ENCODE results near the gene SLC13A2.

SLC13A2 gene

DNA sequence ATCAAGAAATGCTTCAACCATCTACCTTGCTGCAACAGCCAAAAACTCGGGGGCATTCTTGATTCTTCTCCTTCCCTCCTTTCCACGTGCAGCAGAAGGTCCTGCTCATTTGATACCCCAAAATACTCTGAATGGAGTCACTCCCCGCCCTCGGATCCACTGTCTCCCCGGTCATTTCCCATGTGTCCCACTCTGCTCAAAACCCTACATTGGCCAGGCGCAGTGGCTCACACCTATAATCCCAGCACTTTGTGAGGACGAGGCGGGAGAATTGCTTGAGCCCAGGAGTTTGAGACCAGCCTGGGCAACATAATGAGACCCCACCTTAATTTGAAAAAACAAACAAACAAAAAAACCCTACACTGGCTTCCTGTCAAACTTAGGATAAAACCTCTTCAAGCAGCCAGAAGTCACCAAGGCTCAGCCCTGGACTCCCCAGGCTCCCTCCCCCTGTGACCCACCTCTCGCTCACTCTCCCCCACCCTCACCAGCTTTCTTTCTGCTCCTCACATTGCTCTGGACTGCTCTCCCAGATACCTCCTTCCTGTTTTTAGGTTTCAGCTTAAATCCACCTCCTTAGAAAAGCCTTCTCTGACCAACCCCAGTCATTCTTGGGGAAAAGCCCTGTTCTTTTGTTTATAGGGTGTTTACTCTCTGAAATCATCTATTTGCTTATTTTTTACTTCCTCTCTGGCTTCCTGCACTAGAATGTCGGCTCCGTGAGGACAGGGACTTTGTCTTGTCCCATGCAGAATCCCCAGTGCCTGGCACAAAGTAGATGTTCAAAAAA, 2.8 kb downstream of the SLC13A2 start:
- Histone ChIP-seq H3K4me3 (no peak overlapping the region), H3K9me3 (ENCODE audit: low read depth, low read length) (no peaks in the 10 kb centered on the region), H3K9ac (ENCODE audit: insufficient read length) (no peak overlapping the region), H3K27ac (no peak overlapping the region), H3K36me3 (ENCODE audit: insufficient read depth, low read length) (no peaks in the 10 kb centered on the region)
- no peak for DNase-seq (ENCODE audit: low read depth, low spot score)
- TF ChIP-seq FOXP2 (optimal IDR thresholded peaks at IDR 0.05; ENCODE audit: control extremely low read depth, extremely low read length, insufficient read depth) (no peak), POLR2AphosphoS5 (IDR thresholded peaks at IDR 0.05; ENCODE audit: borderline replicate concordance, low read depth, low read length) (no peak), EZH2 (IDR thresholded peaks at IDR 0.05) (no peak)

DNA sequence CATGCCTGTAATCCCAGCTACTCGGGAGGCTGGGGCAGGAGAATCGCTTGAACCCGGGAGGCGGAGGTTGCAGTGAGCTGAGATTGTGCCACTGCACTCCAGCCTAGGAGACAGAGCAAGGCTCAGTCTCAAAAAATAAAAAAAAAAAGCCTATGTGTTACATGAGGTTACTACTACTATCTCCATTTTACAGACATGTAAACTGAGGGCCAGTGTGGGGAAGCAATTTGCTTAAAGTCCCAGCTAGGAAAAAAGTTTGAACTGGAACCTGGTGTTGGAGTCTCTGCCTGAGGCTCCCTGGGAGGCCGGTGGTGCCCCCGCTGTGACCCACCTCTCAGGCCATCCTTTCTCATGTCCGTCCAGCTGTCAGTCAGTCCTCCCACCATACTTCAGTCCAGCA, 4.5 kb downstream of the SLC13A2 start:
- no peaks in the 10 kb centered on the region for H3K9me3 ChIP-seq (ENCODE audit: low read depth, low read length)
- H3K4me3 ChIP-seq = no peak overlapping the region
- H3K36me3 ChIP-seq (ENCODE audit: insufficient read depth, low read length) = no peaks in the 10 kb centered on the region
- no peak overlapping the region for H3K9ac ChIP-seq (ENCODE audit: insufficient read length)
- DNase-seq (ENCODE audit: low read depth, low spot score) = no peak
- H3K27ac ChIP-seq = no peak overlapping the region
- no peak for TF ChIP-seq EZH2 (IDR thresholded peaks at IDR 0.05)
- TF ChIP-seq POLR2AphosphoS5 (IDR thresholded peaks at IDR 0.05; ENCODE audit: borderline replicate concordance, low read depth, low read length) = no peak
- TF ChIP-seq FOXP2 (optimal IDR thresholded peaks at IDR 0.05; ENCODE audit: control extremely low read depth, extremely low read length, insufficient read depth) = no peak

DNA sequence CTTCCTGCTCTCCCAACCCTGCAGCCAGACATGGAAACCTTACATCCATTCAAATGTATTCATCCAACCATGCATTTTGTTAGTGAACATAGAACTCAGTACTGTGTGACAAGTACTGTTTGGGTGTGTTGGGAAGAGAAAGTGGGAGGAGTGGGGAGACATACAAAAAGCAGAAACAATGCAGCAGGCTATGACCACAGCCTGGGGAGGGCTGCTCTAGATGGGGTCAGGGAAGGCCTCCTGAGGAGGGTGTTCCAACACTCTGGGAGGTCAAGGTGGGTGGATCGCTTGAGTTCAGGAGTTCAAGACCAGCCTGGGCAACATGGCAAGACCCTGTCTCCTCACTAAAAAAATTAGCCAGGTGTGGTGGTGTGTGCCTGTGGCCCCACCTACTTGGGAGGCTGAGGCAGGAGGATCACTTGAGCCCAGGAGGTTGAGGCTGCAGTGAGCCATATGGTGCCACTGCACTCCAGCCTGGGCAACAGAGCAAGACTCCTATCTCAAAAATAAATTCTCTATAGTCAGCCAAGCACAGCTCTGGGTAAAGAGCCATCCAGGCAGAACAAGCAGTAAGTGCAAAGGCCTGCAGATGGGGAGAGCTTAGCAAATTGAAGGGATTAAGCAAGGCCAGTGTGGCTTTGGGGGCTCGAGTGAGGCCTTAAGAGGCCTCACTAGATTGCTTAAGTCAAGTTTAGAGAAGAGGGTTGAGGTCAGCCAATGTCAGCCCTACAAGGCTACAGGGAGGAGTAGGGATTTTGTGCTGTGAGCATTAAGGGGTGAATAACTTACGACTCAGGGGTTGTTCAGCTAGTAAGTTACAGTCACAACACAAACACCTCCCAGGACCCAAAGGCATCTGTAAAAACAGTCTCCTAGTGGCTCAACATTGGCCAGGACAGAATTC, 5.5 kb downstream of the SLC13A2 start:
- H3K27ac ChIP-seq = no peak overlapping the region
- DNase-seq (ENCODE audit: low read depth, low spot score) = no peak
- TF ChIP-seq POLR2AphosphoS5 (IDR thresholded peaks at IDR 0.05; ENCODE audit: borderline replicate concordance, low read depth, low read length) (no peak), FOXP2 (optimal IDR thresholded peaks at IDR 0.05; ENCODE audit: control extremely low read depth, extremely low read length, insufficient read depth) (no peak), EZH2 (IDR thresholded peaks at IDR 0.05) (no peak)

DNA sequence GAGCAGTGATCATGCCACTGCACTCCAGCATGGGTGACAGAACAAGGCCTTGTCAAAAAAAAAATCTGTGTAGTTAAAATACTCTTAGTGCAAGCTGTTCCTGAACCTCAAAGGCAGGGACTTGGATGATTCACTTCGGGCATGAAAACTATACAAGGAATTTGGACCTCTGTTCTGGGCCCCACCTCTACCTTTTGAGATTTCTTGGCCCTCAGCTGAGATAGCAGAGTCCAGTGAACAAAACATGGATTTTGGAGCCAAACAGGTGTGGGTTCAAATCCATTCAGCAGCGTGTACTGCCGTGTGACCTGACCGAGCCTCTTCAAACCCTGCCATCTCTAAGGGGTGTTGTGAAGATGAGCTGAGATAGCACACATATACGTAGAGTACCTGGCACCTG, 6.8 kb downstream of the SLC13A2 start:
- TF ChIP-seq POLR2AphosphoS5 (IDR thresholded peaks at IDR 0.05; ENCODE audit: borderline replicate concordance, low read depth, low read length) (no peak), FOXP2 (optimal IDR thresholded peaks at IDR 0.05; ENCODE audit: control extremely low read depth, extremely low read length, insufficient read depth) (no peak), EZH2 (IDR thresholded peaks at IDR 0.05) (no peak)
- no peaks in the 10 kb centered on the region for H3K36me3 ChIP-seq (ENCODE audit: insufficient read depth, low read length)
- no peak for DNase-seq (ENCODE audit: low read depth, low spot score)

More for the DNA sequence above, 5.5 kb downstream of the SLC13A2 start:
- Histone ChIP-seq H3K9me3 (ENCODE audit: low read depth, low read length) (no peaks in the 10 kb centered on the region), H3K36me3 (ENCODE audit: insufficient read depth, low read length) (no peaks in the 10 kb centered on the region), H3K4me3 (no peak overlapping the region), H3K9ac (ENCODE audit: insufficient read length) (no peak overlapping the region)

DNA sequence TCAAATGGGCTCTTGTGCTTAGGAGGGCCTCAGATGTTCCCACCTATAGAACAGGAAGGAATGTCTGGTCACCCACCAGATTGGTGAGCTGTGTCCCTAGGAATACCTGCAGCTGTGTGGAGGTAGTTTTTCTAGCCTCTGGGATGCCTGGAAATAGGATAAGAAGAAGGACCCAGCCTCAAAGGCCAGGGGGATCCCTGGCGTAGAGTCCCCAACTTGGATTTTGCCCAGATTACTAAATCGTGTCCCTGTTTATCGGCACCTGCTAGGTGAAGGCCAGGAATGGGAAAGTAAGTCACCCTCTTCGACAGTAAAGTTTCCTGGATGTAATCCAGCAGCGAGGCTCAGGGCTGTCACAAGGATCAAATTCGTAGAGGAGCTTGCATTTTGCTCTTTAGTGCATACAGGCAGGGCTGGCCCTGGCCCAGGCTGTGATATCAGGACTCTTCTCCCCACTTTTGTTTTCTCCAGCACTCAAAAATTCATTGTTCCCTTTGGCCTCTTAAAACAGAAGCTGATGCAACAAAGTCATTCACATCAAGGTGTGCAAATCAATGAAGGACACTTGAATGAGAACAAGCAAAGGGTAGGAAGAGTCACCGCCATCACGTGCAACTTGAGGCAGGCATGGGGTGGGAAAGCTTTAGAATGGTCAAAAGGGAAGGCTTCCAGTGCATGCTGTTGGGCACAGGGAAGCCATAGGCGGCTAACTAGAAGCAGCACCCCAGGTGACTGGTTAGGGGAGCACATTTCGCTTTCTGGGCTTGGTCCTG, 7.5 kb downstream of the SLC13A2 start:
- Histone ChIP-seq H3K36me3 (ENCODE audit: insufficient read depth, low read length) (no peaks in the 10 kb centered on the region), H3K4me3 (no peak overlapping the region), H3K9ac (ENCODE audit: insufficient read length) (no peak overlapping the region), H3K9me3 (ENCODE audit: low read depth, low read length) (no peaks in the 10 kb centered on the region), H3K27ac (no peak overlapping the region)
- DNase-seq (ENCODE audit: low read depth, low spot score) = no peak
- TF ChIP-seq POLR2AphosphoS5 (IDR thresholded peaks at IDR 0.05; ENCODE audit: borderline replicate concordance, low read depth, low read length) (no peak), FOXP2 (optimal IDR thresholded peaks at IDR 0.05; ENCODE audit: control extremely low read depth, extremely low read length, insufficient read depth) (no peak), EZH2 (IDR thresholded peaks at IDR 0.05) (no peak)

More for the DNA sequence above, 6.8 kb downstream of the SLC13A2 start:
- no peak overlapping the region for H3K27ac ChIP-seq
- H3K9me3 ChIP-seq (ENCODE audit: low read depth, low read length) = no peaks in the 10 kb centered on the region
- H3K4me3 ChIP-seq = no peak overlapping the region
- no peak overlapping the region for H3K9ac ChIP-seq (ENCODE audit: insufficient read length)

DNA sequence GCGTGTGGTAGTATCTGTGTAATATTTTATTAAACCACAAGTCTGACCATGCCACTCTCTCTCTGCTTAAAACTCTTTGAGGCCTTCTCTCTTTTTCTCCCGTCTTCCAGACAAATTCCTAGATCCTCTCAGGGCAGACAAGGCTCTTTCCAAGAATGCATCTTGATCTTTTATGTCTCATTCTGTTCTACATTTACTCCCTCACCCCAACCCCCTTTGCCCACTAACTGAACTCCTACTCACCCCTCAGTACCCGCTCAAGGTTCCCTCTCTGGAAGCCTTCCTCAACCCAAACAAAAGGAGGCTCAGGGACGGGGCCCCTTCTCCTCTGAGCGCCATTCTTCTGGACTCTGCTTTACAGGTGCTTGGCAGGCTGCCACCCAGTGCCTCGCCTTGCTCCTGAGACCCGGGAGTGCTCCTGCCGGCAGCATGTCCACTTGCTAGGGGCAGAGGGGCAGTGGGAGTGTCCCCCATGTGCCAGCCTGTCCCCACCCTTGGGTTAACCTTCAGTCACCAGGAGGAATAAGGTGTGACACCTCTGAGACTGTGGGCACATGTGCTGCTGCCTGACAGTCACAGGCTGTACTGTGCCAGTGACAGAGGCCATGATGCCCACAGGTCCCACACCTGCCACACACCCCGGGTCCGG, 9.2 kb downstream of the SLC13A2 start:
- H3K9ac ChIP-seq (ENCODE audit: insufficient read length) = no peak overlapping the region
- H3K9me3 ChIP-seq (ENCODE audit: low read depth, low read length) = no peaks in the 10 kb centered on the region
- TF ChIP-seq FOXP2 (optimal IDR thresholded peaks at IDR 0.05; ENCODE audit: control extremely low read depth, extremely low read length, insufficient read depth) (no peak), POLR2AphosphoS5 (IDR thresholded peaks at IDR 0.05; ENCODE audit: borderline replicate concordance, low read depth, low read length) (no peak), EZH2 (IDR thresholded peaks at IDR 0.05) (no peak)
- H3K27ac ChIP-seq = no peak overlapping the region
- DNase-seq (ENCODE audit: low read depth, low spot score) = no peak
- no peaks in the 10 kb centered on the region for H3K36me3 ChIP-seq (ENCODE audit: insufficient read depth, low read length)
- no peak overlapping the region for H3K4me3 ChIP-seq

DNA sequence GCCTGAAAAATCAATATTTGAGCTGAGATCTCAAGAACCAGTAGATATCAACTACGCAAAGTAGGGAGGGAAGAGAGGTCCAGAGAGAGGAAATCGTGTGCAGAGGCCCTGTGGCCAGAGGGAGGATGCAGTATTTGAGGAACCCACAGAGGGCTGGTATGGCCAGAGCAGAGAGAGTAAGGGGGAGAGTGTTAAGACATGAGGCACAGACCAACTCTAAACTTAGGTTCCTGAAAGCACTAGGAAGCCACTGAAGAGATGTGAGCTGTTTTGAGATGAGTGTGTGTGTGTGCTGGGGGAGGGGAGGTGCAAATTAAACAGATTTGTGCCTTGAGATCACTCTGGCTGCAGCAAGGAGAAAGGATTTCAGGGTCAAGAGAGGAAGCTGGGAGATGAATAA, 10.9 kb downstream of the SLC13A2 start:
- DNase-seq (ENCODE audit: low read depth, low spot score) = no peak
- Histone ChIP-seq H3K4me3 (no peak overlapping the region), H3K9ac (ENCODE audit: insufficient read length) (no peak overlapping the region), H3K9me3 (ENCODE audit: low read depth, low read length) (no peaks in the 10 kb centered on the region), H3K27ac (no peak overlapping the region), H3K36me3 (ENCODE audit: insufficient read depth, low read length) (no peaks in the 10 kb centered on the region)
- TF ChIP-seq POLR2AphosphoS5 (IDR thresholded peaks at IDR 0.05; ENCODE audit: borderline replicate concordance, low read depth, low read length) (no peak), FOXP2 (optimal IDR thresholded peaks at IDR 0.05; ENCODE audit: control extremely low read depth, extremely low read length, insufficient read depth) (no peak), EZH2 (IDR thresholded peaks at IDR 0.05) (no peak)
